ENCODE results near the gene ZNF148.

- TF ChIP-seq POLR2A (IDR thresholded peaks at IDR 0.05): no peak
- no peak for TF ChIP-seq CTCF (IDR thresholded peaks at IDR 0.05)
These were observed 48.2 kb downstream of the ZNF148 start for GRCh38 chr3:125326957-125327356.
